GM21529 (cell line): Measurements from ENCODE around the gene PHIP.
"Not testable (repeated sequence)": the region's sequence is repeated elsewhere in the genome, so short reads cannot be mapped to it uniquely, and the experiment has no call there.

Source experiments
- ATAC-seq: cut with Tn5 transposase; IDR thresholded peaks from one replicate; pipeline ENCODE4 v1.9.1; 2021; ENCODE audit not compliant: unreplicated experiment

PHIP gene

DNA sequence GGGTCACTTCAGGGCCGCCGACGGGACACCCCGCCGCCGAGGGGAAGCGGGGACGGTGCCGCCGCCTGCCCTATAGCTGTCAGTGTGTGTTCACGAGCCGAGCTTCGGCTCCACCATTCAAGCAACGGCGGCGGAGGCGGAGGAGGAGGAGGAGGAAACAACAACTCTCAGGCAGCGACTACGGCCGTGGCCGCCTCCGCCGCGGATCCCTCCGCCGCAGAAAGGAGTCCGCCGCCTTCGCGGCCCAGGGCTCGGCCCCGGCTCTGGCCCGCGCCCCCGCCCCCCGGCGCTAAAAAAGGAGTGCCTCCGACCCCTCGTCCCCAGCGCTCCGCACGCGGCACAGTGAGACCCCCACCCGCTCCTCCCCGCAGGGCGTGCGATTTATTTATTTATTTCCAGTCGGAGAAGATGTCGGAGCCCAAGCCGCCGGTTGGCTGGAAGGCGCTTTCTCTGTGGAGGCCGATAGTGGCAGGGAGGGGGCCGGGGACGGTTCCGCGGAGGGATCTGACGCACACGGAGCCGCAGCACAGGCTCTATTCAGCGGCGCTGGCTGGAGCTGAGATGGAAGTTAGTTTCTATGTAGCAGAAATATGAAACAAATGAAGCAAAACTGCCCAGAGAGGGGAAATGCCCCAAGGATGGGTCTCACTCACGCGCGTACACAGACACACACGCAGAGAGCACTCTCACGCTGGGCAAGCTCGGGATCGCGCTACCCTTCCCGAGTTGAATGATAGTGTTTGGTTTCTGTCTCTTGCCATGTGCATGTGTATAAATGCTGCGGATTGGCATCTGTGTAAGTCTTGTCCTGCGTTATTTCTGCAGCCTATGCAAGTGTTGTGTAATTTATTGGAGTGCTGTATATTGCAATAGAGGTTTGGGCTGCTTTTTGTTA, at the start of gene PHIP:
Gene PHIP (minus strand): TSS at position 180 of the 895 bp plus-strand sequence. CDS start 186 bp downstream, outside the sequence.
- peak; percentile 71 for ATAC-seq

DNA sequence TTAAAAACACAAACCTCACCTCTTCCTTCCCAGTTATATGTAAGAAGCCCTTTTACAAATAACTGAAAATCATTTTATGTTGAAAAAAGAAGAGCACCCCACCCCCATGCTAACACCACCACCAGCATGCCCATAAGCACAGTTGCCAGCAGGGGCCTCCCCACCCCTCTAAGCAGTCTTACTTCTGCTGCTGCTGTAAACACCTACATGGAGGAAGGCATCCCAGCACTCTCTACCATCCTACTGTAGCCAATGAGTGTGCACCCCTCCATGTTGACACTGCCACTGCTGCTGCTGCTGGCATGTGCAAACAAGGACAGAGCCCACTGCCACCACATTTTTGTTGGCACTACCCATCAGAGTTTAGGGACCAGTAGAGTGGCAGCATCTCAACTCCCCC, 49.6 kb upstream of the PHIP start:
- no peak for ATAC-seq

DNA sequence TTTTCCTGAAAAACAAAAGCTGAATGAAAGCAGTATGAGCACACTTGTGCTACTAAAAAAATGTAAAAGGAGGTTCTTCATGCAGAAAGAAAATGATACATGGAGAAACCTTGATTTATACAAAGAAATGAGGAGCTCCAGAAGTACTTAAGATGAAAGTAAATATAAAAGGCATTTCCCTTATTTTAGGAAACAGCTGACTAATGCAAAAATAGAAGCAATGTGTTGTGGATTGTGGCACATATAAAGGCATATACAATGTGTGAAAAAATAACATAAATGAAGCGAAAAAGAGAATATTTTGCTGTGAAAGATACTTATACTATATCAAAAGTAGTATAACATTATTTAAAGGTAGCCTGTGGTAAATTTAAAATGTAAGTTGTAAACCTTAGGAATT, 41.2 kb upstream of the PHIP start:
- ATAC-seq, result no peak

DNA sequence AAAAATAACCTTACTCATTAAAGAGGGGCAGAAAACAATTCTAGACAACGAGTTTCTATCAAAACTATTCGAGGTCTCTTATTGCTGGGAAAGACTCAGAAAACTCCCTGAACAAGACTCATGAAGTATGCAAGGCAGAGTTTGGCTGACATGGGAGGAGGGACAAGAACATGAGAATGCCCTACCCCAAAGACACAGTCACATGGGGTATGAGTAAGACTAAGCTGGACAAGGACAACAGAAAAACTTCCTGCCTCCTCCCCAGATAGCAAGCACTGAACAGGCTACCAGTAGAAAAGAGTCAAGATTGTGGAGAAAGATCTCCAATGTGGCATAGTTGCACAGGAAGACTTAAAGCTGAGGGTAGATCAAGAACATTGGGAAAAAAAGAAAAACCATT, 39.7 kb upstream of the PHIP start:
- no peak for ATAC-seq

DNA sequence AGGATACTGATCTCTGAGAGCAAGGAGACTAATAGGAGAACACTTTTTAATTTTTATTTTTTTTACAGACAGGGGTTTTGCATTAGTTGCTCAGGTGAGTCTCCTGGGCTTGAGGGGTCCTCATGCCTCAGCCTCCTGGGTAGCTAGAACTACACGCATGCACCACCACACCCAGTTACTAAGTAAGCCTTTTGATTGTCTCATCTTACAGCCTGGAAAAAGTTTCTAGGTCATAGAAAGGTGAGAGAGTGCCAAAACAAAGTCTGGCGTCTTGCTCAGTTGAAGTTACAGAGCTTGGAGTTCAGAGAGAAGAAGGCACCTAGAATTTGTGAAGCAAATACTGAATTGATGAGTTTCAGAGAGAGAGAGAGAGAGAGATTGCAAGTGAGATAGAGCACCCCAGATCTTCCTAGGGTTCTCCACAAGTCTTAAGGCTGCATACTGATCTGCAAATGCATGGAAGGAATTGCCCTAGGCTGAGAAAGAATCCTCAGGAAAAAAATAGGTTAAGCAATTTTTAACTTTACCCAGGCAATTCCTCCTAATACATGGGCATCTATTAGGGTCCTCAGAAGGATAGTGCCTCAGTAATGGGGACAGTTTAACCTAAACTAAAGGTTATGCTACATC, 37.6 kb upstream of the PHIP start:
- no peak for ATAC-seq

DNA sequence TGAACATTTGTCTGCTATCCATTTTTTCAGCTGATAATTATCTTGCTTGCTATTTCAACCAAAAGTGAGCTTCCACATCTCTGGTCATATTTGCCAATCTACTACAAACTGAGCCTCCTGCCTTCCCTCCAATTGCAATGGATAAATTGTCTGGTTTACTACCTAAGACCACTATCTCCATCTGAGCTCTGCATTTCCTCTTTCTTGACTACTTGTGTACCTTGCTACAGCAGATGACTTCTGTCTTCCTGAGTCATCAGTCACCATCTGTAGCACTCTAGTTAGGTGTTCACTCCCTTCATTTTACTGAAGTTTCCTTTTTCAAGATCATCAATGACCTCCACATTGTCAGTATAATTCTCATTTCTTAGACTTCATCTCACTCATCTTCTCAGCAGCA, 33.5 kb upstream of the PHIP start:
- no peak for ATAC-seq

DNA sequence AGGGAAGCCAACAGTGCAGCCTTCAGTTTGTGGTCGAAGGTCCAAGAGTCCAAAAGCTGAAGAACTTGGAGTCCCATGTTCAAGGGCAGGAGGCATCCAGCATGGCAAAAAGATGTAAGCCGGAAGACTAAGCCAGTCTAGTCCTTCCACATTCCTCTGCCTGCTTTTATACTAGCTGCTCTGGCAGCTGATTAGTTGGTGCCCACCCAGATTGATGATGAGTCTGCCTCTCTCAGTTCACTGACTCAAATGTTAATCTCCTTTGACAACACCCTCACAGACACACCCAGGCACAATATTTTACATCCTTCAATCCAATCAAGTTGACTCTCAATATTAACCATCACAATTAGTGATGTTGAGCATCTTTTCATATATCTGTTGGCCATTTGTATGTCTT, 23.1 kb upstream of the PHIP start:
- no peak for ATAC-seq

DNA sequence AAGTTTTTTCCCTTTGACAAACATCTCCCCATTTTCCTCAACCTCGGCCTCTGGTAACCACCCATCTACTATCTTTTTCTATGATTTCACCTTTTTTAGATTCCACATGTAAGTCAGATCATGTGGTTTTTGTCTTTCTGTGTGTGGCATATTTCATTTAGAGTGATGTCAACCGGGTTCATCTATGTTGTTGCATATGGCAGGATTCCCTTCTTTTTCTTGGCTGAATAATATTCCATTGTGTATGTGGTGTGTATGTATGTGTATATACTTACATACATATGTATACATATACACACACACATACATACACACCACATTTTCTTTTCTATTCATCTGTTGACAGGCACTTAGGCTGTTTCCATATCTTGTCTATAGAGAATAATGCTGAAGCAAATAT, 22.2 kb upstream of the PHIP start:
- no peak for ATAC-seq

DNA sequence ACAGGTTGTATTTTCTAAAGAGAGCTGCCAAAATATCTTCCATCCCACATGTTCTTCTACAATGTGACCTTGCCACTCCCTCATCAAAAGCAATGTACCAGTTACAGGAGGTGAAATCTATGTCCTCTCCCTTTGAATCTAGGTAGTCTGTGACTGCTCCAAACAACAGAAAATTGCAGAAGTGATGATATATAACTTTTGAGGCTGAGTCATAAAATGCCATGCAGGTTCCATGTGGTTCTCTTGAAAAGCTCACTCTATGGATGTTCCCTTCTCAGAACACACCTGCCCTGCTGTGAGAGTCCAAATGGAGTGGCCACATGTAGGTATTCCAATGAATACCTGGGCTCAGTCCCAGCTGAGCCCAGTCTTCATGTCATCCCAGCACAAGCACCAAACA, 16.9 kb upstream of the PHIP start:
- no peak for ATAC-seq

DNA sequence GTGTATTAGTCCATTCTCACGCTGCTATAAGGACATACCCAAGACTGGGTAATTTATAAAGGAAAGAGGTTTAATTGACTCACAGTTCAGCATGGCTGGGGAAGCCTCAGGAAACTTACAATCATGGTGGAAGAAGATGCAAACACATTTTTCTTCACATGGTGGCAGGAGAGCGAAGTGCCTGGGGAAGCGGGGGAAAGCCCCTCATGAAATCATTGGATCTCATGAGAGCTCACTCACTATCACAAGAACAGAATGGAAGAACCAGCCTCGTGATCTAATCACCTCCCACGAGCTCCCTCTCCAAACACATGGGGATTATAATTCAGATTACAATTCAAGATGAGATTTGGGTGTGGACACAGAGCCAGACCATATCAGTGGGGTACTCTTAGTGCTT, 13.7 kb upstream of the PHIP start:
- ATAC-seq, result not testable (repeated sequence)

DNA sequence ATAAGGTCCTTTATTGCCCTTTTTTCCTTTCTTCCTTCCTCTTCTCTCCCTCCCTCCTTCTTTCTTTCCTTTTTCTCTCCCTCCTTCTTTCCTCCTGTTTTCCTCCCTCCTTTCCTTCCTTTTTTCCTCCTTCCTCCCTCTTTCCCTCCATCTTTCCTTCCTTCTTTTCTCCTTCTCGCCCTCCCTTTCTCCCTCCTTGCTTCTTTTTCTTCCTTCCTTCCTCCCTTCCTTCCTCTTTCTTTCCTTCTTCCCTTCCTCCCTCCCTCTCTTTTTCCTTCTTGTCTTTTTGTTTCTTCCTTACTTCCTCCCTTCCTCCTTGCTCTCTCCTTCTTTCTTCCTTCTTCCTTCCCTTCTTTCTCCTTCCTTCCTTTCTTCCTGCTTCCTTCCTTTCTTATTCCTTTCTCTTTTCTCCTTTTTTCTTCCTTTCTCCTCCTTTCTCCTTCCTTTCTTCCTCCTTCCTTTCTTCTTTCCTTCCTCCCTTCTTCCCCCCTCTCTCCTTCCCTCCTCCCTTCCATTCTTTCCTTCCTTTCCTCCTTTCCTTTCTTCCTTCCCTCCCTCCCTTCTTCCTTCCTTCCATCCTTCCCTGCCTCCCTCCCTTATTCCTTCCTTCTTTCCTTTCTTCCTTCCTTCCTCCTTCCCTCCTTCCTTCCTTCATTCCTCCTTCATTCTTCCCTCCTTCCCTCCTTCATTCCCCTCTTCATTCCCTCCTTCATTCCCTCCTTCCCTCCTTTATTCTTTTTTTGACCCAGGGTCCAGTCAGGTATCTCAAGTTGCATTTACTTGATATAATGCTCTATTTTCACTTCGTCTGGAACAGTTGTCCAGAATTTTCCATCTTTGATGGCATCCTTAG, 11.7 kb upstream of the PHIP start:
- no peak for ATAC-seq

DNA sequence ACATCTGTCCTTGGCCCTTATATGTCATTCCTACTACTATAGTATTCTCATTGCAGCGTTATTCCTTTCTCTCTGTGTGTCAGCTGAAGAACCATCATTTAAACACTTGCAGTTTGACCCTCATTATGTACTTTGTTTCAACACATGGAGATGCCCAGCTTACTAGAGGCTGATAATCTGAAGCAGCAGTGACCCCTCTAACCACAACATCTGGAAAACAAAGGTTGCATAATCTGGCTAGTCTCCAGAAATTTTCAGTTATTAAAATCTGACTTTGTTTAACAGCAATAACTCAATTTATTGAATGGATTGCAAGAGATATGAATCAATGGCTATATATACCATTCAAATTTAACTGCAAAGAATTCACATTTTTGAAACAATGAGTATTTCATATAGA, 6.6 kb upstream of the PHIP start:
- no peak for ATAC-seq

DNA sequence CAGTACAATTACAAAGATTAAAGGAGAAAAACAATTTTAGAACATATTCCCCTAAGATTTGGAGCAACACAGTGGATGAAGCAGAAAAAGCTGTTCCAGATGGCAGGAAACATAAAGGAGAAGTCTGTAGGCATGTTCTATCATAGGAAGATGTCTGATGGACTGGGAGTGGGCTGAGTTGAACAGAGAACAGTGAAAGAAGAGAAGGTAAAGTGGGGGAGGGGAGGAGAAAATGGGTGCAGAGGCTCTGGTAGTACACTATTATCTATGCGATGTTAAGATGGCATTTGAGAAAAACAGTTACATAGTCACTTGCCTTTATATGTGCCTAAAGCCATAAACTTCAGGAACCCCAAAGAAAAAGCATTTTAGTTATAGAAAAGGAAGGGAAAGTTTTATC, 4.2 kb upstream of the PHIP start:
- no peak for ATAC-seq

DNA sequence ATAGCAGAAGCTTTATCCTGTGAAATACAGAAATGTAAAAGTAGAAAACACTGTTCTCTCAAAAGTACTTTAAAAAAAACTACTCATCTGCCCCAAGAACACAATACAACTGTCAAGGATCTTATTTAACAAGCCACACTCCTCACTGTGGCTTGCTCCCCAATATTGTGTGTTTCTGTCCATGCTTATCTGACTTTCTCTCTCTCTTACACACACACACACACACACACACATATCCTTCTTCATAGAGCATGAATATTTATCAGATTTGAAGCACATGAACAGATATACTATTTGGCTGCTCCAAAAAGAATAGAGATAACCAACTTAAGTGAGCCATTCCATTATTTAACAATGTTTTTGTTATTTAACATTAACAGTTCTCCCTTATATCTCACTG, 3.6 kb upstream of the PHIP start:
- no peak for ATAC-seq

DNA sequence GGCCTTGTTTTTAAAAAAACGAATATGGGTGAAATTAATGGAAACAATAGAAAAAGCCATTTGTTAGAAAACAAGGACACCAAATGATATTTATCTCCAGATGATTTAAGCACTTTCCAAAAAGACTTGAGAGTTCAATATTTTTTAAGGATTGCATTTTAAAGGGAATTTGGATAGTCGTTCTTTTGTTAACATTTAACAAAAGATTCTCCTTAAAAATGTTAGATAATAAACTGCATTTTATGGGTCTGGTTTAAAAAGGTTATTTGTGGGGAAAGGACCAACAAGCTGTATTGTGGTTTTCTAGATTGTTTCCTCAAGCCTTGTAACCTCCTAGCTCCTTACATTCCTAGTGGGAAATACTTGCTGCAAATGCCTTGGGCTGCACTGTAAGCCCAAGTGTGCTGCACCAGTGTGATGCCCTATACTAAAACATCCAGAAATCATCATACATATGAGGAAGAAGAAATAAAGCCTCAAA, 1.5 kb upstream of the PHIP start:
- no peak for ATAC-seq

DNA sequence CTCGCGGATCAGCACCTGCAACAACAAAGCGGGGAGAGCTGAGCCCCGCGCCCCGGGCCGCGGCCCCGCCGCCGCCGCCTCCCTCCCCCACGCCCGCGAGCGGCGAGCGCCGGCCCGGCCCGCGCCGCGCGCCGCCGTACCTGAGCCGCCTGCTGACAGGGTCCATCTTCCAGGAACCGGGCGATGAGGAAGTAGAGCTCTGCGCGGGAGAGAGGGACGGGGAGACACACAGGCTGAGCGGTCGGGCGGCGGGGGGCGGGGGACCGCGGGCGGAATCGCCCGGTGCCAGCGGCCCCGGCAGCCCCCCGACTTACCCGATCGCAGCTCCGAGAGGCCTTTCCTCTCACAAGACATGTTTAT, 359 bp downstream of the PHIP start:
- peak; percentile 24 for ATAC-seq

DNA sequence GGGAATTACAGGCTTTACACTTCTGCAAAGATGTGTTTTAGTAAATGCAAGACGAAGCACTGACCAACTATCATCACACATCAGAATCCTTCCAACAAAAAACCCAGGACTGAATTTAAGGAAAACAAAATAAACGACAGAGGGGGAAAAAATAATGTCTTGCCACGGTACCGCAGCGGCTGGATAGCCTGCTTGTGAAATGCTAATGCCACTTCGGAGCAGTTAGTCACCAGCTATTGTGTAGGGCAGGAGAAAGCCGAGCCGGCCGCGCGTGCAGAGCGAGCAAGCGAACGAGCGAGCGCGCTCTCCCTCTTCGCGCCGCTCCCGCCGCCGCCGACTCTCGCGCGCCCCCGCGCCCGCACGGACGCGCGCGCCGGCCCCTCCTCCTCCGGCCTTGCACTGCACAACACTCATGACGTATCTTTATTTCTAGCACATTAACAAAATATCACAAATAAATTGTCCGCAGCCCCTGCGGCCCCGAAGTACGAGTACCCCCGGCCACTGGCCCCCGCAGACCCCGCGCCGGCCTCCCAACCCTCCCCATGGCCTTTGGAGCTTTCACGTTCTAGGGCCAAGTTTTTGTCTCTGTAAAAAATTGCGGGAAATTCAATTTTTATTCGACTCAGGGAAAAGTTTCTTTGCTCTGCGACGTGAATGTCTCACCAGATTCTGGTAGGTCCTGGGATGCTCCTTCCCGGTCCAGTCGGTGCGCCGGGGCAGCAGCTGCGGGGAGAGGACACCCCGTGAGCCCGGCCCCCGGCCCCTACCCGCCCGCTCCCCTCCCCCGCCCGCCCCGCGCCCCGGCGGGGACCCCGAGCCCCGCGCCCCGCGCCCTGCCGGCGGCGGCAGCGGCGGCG, 1.0 kb downstream of the PHIP start:
- ATAC-seq, result peak; percentile 47

DNA sequence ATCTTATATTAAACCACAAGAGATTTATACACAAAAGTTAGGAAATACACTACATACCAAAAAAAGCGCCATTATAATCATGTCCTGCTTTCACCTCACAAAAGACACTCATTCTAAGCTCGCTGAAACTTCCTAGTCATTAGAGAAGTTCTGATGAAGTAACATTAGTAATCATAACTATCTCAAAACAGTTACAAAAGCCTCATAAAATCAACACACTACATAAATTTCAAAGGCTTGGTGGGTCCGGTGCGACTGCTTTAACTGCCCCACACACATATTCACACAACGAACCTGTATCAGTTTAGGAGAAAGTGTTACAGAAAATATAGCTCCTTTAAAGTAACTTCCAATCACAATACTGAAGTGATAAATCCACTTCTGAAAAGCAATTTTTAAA, 1.9 kb downstream of the PHIP start:
- no peak for ATAC-seq

DNA sequence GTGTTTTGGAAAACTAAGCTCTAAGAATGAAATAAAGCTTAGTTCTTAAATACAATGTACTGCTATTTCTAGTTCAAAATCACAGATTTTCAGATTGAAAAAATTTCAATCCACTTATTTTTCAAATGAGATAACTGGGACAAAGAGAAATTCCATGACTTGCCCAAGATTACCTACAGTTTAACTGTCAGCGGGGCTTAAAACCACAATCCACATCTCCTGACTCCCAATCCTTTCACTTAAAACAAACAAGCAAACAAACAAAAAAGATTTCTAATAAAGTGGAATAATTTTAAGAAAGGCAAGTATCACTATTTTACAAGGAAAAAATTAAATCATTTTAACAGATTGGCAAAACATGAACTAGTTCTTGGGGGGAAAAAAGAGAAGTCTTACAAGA, 4.2 kb downstream of the PHIP start:
- no peak for ATAC-seq

DNA sequence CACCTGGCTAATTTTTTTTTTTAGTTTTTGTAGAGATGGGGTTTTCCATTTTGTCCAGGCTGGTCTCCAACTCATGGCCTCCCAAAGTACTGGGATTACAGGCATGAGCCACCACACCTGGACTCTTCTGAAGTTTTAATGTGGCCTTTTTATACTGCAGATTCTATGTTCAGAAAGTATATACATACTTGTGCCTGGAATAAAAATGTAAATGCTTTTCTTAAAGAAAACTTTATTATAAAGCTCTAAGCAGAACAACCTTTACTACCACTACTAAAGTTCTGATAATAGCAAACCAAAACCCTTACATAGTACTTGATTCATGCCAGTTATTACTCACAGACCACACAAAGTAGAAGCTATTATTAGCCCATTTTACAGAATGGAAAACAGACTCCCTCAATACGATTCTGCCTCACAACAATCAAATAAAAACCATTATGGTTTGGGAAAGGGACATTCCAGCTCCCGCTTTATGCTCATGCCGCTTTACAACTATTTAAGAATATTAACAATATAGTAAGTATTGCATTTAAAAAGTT, 5.3 kb downstream of the PHIP start:
- ATAC-seq, result peak; percentile 32
